Kidney (tissue), 14 donors: ENCODE measurements around the gene CACNB1. TPM values are rescaled to one million over a fixed set of nuclear protein-coding genes. Genes with fewer than 3 reads are reported as not detected.
"Not testable (repeated sequence)": the region's sequence is repeated elsewhere in the genome, so short reads cannot be mapped to it uniquely, and the experiment has no call there.

Experiments used
- DNase-seq, 5 donors: peaks; one replicate each; pipeline ENCODE4 v3.0.0-alpha.2; 2013 to 2020
- FAIRE-seq: peaks from 2 replicates; lab custom pipeline; 2012; peaks lifted over from hg19 to GRCh38; lab: Jason Lieb, UNC
- H3K27ac ChIP-seq, 2 donors: one replicate each; pipeline ENCODE4 v1.7.0; 2013; ENCODE audit warnings: low read depth in 2 of 2, low read length in 2 of 2, inconsistent platforms in 1 of 2
- H3K27me3 ChIP-seq: one replicate; pipeline ENCODE4 v1.7.1; 2013; ENCODE audit warnings: low read length, inconsistent platforms; ENCODE audit not compliant: control insufficient read depth, insufficient read depth
- H3K36me3 ChIP-seq, 3 donors: one replicate each; pipeline versions ENCODE4 v1.7.0 to v1.7.1; 2013; ENCODE audit warnings: low read length in 3 of 3, control low read depth in 1 of 3, inconsistent platforms in 1 of 3; ENCODE audit not compliant: insufficient read depth in 3 of 3, control insufficient read depth in 2 of 3
- H3K4me1 ChIP-seq, 3 donors: one replicate each; pipeline versions ENCODE4 v1.7.0 to v1.7.1; 2013; ENCODE audit warnings: low read length in 3 of 3, inconsistent platforms in 1 of 3, low read depth in 1 of 3; ENCODE audit not compliant: control insufficient read depth in 2 of 3, insufficient read depth in 2 of 3
- H3K4me3 ChIP-seq, 3 donors: one replicate each; pipeline versions ENCODE4 v1.7.0 to v1.8.1; 2013; ENCODE audit warnings: low read length in 3 of 3, control low read depth in 1 of 3, inconsistent platforms in 1 of 3
- H3K9ac ChIP-seq, 3 donors: one replicate each; pipeline versions ENCODE4 v1.7.0 to v1.7.1; 2013; ENCODE audit warnings: low read length in 3 of 3, control low read depth in 1 of 3, inconsistent platforms in 1 of 3
- H3K9me3 ChIP-seq, 3 donors: one replicate each; pipeline versions ENCODE4 v1.7.0 to v1.7.1; 2013; ENCODE audit warnings: low read length in 3 of 3, control low read depth in 1 of 3, inconsistent platforms in 1 of 3; ENCODE audit not compliant: control insufficient read depth in 2 of 3, insufficient read depth in 1 of 3
- CTCF ChIP-seq: IDR thresholded peaks from 3 replicates; pipeline ENCODE4 v1.5.1; 2012; ENCODE audit warnings: mild to moderate bottlenecking, moderate library complexity, borderline replicate concordance; ENCODE audit not compliant: insufficient read depth; ENCODE audit errors: extremely low read depth
- intact Hi-C: fragments of 100-400 bp; cut with DNase I; formaldehyde crosslinking; loops from one replicate; pipeline ENCODE4 v1.11.1; 2022
- polyA plus RNA-seq: library from polyadenylated mRNA; stranded (reverse); fragments of 350-450 nt; fragmentation: Illumina TruSeq; extraction: RNeasy Lipid Tissue Mini Kit (QIAGEN cat#74804); gene quantifications from one replicate; pipeline ENCODE4 v1.2.3, GENCODE V29; 2014; ENCODE audit warnings: low read depth, low replicate concordance; ENCODE audit not compliant: insufficient read depth
- total RNA-seq: library from RNA; stranded (reverse); fragmentation: NEBNext Ultra II Directional; extraction: Animal tissue kit (Norgen Biotek cat#: 25700); gene quantifications from one replicate; pipeline ENCODE4 v1.2.1, GENCODE V29; 2021
- donor health status: control.
- donor health status: control.
- donor health status: control.
- donor health status: control.
- donor health status: control.
- donor health status: DM: yes; HTN: yes; CAD: no.
- donor health status: Normal renal cell carcinoma (clear cell type).

CACNB1 gene
- total and polyA plus RNA-seq, 2 donors from 2014 or later: 1.4 to 9.9 TPM

- intact Hi-C loops: no loop called here
- Histone ChIP-seq H3K4me3 (no peak overlapping the region), H3K9me3 (no peaks in the 10 kb centered on the region), H3K36me3 (no peaks in the 10 kb centered on the region), H3K27ac (no peak overlapping the region), H3K27me3 (no peaks in the 10 kb centered on the region), H3K9ac (no peak overlapping the region), H3K4me1 (peaks cover 0 to 8% (median 0%) of the 10 kb centered on the region in 3 donors)
- TF ChIP-seq CTCF: no peak
- FAIRE-seq (no peak), DNase-seq (no peak)
Observed at GRCh38 chr17:39169101-39169500, 28.4 kb downstream of the CACNB1 start.

GRCh38 chr17:39168503-39168902 is 29.0 kb downstream of the CACNB1 start:
- H3K9me3 ChIP-seq, FAIRE-seq, H3K4me1 ChIP-seq, H3K27me3 ChIP-seq, DNase-seq, H3K9ac ChIP-seq, H3K36me3 ChIP-seq, H3K4me3 ChIP-seq, intact Hi-C loops, H3K27ac ChIP-seq: not testable (repeated sequence)

- H3K4me3 ChIP-seq: no peak overlapping the region
- no peaks in the 10 kb centered on the region for H3K27me3 ChIP-seq
- FAIRE-seq: no peak
- no peak for TF ChIP-seq CTCF
- intact Hi-C loops: no loop called here
- no peak overlapping the region for H3K27ac ChIP-seq
- no peaks in the 10 kb centered on the region for H3K9me3 ChIP-seq
- no peak for DNase-seq
- H3K9ac ChIP-seq: no peak overlapping the region
- peaks cover 0 to 8% (median 0%) of the 10 kb centered on the region in 3 donors for H3K4me1 ChIP-seq
- no peaks in the 10 kb centered on the region for H3K36me3 ChIP-seq
Observed at GRCh38 chr17:39167476-39167875, 30.0 kb downstream of the CACNB1 start.

GRCh38 chr17:39166437-39167335 is 30.8 kb downstream of the CACNB1 start:
- no peak for TF ChIP-seq CTCF
- H3K4me1 ChIP-seq: peaks cover 0 to 8% (median 0%) of the 10 kb centered on the region in 3 donors
- DNase-seq (no peak), FAIRE-seq (no peak)
- no peaks in the 10 kb centered on the region for H3K9me3 ChIP-seq
- H3K4me3 ChIP-seq: no peak overlapping the region
- H3K9ac ChIP-seq: no peak overlapping the region
- no peak overlapping the region for H3K27ac ChIP-seq
- intact Hi-C loops: no loop called here
- H3K36me3 ChIP-seq: no peaks in the 10 kb centered on the region
- no peaks in the 10 kb centered on the region for H3K27me3 ChIP-seq
